Body of pancreas (tissue), 4 donors: Measurements from ENCODE around the gene SRM.

Experiments
- POLR2A ChIP-seq, 3 donors: fragments of 450-650 bp; IDR thresholded peaks; one replicate each; pipeline ENCODE4 v1.6.1; 2016; ENCODE audit warnings: antibody characterized with exemption in 3 of 3, mild to moderate bottlenecking in 2 of 3
- TF ChIP-seq, protein P1 (sequence below), 7 experiments: fragments of 450-650 bp in 4 of 7; fragments of 200-600 bp in 3 of 7; sonication (generic) in 3 of 7; IDR thresholded peaks; one replicate each; pipeline ENCODE4 v1.5.1; 2016 to 2019; ENCODE audit warnings: antibody characterized with exemption in 7 of 7

DNA sequence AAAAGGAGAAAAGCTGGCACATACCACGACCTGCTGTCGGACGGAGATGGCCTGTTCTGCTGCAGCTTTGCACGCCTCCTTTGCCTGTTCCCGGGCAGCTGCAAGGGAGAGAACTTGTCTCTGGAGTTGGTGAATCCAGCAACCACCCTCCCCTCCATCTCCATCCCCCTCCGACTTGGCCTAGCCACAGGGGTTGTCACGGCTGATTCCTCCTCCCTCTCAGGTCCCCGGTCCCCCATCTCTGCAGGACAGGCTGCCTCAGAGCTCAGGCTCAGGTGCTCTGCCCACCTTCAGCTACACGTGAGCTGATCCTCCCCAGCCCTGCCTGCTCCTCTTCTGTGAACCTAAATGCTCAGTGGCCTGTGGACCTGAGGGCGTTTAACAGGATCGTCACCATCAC, 11.1 kb upstream of the SRM start:
- TF ChIP-seq, protein P1, sequence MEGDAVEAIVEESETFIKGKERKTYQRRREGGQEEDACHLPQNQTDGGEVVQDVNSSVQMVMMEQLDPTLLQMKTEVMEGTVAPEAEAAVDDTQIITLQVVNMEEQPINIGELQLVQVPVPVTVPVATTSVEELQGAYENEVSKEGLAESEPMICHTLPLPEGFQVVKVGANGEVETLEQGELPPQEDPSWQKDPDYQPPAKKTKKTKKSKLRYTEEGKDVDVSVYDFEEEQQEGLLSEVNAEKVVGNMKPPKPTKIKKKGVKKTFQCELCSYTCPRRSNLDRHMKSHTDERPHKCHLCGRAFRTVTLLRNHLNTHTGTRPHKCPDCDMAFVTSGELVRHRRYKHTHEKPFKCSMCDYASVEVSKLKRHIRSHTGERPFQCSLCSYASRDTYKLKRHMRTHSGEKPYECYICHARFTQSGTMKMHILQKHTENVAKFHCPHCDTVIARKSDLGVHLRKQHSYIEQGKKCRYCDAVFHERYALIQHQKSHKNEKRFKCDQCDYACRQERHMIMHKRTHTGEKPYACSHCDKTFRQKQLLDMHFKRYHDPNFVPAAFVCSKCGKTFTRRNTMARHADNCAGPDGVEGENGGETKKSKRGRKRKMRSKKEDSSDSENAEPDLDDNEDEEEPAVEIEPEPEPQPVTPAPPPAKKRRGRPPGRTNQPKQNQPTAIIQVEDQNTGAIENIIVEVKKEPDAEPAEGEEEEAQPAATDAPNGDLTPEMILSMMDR (IDR thresholded peaks at IDR 0.05): no peak
- no peak for TF ChIP-seq POLR2A (IDR thresholded peaks at IDR 0.05)
